NCI-H1694 (cell line): ENCODE data around the gene SPATA19.

Source experiments
- DNase-seq: peaks from one replicate; lab custom pipeline; 2025; lab: John Stamatoyannopoulos, UW

SPATA19 gene

DNA sequence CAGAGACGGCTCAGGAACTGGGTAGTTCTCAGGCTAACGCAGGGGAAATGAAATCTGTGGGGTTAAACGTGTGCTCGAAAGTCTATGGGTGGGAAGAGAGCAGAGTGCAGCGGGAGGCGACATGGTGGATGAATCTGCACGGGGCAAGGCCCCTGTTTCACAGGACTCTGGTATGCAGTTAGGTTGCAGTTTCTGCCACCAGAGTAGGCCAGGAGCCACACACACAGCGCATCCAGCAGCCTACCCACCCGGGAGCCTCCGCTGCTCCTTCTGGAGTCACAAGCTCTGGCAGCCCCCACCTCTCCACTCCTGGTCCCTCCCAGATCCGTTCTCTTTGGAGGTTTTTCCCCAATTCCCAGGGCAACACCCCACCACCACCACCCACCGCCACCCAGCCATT, 27.0 kb downstream of the SPATA19 start:
- DNase-seq = no peak

DNA sequence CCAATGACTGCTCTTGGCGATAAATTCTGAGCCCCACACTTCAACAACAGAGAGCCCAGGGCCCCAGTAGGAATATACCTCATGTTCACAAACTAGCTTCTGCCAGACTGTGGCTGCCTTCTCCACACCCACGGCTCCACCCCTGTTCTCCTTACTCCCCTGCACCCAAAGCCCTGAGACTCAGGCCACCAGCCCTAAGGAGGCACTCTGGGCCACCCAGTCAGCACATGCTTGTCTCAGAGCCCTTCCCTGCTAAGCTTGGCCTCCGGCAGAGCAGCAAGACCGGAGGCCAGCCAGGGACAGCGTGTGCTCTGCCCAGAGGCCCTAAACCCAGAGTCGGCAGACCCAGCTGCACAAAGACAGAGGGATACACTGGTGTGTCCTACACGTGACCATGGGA, 27.9 kb downstream of the SPATA19 start:
- no peak for DNase-seq

DNA sequence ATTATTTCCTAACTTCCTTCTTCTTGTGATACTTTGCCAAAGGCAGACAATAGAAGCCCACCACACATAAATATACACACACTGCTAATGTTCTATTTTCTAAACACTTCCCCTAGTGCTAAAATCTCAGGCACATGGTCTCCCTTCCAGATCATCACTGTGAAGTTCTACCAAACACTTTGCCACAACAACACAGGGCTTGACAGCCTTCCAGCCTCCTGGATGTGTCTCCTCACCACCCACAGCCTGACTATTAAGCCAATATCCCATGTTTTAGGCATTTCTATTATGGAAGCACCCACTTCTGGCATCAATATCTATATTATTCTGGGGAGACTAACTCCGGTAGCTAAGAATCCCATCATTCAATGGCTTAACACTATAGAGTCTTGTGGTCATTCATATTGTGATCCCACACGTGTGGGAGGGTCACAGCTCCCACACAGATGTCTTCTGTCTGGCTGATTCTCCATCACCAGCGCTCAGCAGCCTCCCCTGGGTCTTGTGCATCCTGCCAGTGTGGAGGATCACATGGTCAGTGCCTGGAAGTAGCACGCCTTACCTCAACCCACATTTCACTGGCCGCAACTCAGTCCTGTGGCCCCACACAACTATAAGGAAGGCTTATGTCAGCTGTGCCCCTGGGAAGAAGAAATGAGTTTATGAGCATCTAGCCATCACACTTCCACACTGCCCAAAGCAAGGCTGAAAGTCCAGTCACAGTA, 29.0 kb downstream of the SPATA19 start:
- DNase-seq = no peak

DNA sequence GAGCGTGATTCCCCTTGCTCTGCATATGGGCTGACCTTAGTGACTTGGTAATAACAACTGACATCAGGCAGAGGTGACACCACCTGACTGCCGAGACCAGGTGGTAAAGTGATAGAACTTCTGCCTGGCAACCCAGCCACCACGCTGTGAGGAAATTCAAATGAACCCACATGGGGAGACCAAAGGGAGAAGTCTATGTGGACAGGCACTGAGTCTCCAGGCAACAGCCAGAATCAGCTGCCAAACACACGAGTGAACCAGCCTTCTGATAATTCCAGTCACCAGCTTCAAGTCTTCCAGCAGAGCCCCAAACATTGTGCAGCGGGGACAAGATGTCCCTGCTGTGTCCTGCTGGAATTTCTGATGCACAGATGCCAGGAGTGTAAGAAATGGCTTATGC, 29.7 kb downstream of the SPATA19 start:
- DNase-seq = no peak

DNA sequence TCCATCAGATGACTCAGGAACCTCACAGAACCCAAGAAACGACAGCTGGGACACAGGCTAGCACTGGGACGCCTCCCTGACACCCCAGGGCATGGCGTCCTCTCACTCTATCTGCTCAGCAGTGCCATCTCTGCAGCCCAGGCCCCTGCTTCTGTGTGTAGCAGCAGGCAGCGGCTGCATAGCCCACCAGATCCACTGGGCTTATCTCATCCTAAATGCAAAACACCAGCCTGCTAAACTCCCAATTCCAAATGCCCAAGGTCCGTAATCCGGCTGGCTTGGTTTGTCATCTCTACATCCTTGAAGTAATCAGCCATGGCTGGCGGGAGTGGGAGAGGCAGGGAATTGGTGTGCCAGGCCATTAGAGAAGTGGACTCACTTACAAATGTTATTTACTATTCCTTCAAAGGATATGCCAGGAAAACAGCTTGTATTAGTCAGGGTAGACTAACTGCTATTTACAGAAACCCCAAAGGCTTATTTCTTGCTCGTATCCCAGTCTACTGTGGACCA, 30.7 kb downstream of the SPATA19 start:
- no peak for DNase-seq

GRCh38 chr11:133811850-133812685, 33.2 kb downstream of the SPATA19 start:
- no peak for DNase-seq

DNA sequence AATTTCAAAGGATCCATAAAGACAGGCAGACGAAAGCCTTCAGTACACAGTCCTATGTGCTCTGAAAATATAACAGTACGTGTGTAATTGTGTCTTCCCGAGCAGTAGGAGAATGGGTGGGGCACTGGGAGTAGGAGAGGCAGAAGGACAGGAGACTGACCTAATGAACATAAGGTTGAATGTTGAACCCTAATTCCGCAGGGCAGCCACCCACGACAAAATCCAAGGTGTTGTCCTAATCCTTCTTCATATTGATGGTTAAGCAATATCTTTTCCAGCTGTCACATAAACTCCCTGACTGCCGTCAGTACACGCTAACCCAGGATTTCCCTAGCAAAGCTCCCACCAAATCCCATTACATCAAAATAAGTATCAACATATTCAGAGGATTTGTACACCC, 34.5 kb downstream of the SPATA19 start:
- DNase-seq = no peak

DNA sequence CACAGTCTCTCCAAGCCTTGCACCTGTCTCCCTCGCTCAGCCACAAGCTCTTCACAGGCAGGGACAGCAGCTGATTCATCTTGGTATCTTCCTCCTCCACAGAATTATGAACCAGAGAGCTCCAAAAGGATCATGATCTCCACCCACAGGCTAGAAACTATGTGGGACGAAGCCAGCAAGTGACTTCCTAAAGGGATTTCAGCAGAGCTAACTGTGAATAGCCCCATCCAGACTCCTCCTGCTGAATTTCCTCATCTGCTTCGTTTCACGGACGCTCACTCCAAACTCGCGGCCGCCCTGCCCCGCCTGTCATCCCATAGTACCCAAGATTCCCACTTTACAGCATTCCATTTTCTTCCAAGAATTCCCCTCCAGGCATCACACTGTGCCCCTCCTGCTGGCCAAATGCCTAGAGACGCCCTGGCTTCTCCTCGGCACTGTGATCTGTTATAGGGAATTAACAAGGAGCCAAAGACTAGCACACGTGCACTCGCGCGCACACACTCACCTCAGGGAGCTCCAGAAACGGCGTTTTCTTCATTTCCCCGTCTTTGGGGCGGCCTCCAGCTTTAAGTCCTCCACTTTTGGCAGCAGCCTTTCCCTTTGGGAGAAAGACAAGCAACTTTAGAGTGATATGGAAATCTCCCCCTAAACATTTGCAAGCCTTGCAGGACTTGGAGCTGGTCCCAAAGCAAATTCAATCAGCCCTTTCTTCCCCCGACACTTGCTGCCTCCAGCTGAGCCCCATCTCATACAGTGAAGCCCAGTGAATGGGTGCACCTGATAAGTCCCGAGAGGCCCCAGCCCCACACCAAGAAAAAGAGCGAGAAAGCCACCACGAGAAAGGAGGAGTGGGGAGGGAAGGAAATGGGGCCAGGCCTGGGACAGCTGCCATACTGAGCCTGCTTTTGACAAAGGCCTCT, 35.5 kb downstream of the SPATA19 start:
- DNase-seq = no peak

GRCh38 chr11:133808393-133809140, 36.7 kb downstream of the SPATA19 start:
- no peak for DNase-seq

GRCh38 chr11:133803026-133803425, 42.3 kb downstream of the SPATA19 start:
- DNase-seq = no peak

DNA sequence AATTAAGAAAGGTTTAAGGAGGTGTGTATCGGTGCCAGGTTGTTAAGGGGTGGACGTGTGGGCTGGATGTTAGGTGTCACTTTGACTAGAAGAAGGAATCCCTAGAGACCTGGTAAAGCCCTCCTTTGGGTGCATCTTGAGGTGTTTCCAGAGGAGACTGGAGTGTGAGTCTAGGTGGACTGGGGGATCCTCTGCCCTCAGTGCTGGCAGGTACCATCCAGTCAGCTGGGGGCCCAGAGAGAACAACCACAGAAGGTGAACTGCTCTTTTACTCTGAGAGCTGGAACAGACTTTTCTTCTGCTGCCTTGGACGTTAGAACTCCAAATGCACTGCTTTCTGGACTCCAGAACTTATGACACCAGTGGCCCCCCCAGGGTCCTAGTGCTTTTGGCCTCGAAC, 44.0 kb downstream of the SPATA19 start:
- DNase-seq = no peak

DNA sequence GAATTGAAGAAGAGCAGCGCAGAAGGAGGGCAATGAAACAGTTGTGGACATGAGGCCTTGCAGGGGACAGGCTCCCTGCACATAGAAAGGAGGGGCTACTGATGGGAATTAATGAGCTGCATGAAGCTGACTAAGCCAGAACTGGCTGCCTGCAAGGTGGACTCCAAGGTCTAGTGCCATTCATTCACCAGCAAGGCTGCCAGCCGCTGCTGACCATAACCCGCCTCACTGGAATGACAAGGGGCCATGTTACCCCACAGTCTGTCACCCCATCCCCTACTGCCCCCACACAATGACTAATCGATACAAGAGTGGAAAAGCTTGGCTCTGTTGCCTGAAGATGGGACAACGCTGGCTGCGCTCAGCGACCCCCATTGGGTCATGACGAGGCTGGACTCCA, 44.6 kb downstream of the SPATA19 start:
- DNase-seq = no peak

- DNase-seq = no peak
Measured at GRCh38 chr11:133797554-133797953, 47.8 kb downstream of the SPATA19 start.

DNA sequence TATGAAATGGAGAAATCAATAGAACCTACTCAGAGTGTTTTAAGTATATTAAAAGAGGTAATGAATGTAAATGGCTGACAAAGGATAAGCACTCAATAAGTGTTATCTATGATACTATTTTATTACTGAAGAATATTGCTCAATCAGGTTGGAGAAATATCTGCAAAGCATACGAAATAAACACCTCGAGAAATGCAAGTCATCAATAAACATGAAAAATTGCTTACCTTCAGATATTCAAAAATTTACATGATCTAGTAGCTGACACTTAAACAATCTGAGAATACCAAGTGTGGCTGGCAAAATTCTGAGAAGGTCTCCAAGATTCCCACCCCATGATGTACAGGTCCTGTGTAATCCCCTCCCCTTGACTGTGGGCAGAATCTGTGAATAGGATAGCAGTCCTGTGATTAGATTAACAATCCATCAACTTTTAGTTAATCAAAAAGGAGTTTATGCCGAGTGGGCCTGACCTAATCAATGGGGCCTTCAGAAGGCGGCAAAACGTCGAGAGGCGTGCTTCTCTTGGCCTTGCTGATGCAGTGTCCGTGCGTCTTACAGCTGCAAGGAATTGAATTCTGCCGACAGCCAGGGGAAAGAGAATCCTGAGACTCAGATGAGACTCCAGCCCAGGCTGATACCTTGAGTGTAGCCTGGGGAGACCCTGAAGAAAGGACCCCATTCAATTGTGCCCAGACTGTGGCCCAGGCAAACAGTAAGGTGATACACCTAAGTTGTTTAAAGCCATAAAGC, 49.1 kb downstream of the SPATA19 start:
- no peak for DNase-seq

- DNase-seq = no peak
Measured at GRCh38 chr11:133795088-133795487, 50.2 kb downstream of the SPATA19 start.

DNA sequence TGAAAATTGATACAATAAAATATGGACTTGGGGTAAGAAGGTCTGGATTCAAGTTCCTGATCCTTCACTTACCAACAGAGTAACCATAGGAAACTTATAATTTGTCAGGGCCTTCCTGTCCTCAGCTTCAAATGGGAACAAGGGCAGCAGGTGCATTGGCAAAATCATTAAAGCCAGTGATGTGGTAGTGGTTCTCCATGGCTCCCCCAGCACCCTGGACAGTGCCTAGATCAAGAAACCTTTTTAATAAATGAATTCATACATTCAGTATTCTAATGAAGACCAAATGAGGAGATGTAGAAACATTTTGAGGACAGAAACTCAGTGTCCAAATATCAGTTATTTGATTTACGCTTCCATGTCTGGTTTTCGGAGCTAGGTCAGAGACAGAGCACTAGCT, 51.1 kb downstream of the SPATA19 start:
- no peak for DNase-seq

- DNase-seq = no peak
Measured at GRCh38 chr11:133793271-133794035, 51.9 kb downstream of the SPATA19 start.

- DNase-seq = no peak
Measured at GRCh38 chr11:133790995-133791394, 54.3 kb downstream of the SPATA19 start.
